Vagina (tissue), 2 donors: ENCODE results near the gene PADI1.

Experiments used
- CTCF ChIP-seq, 3 experiments: fragments of 450-650 bp in 2 of 3; fragments of 200-600 bp in 1 of 3; sonication (generic) in 1 of 3; IDR thresholded peaks; one replicate each; pipeline ENCODE4 v1.5.1; 2017 to 2019; ENCODE audit warnings: antibody characterized with exemption in 3 of 3, mild to moderate bottlenecking in 2 of 3, moderate library complexity in 2 of 3
- POLR2AphosphoS5 ChIP-seq, 2 donors: sonication (generic); formaldehyde crosslinking; IDR thresholded peaks; one replicate each; pipeline ENCODE4 v1.9.0; 2017; ENCODE audit warnings: antibody characterized with exemption in 2 of 2, mild to moderate bottlenecking in 2 of 2, low read depth in 1 of 2; ENCODE audit not compliant: insufficient read depth in 1 of 2

- TF ChIP-seq CTCF (IDR thresholded peaks at IDR 0.05): no peak
- TF ChIP-seq POLR2AphosphoS5 (IDR thresholded peaks at IDR 0.05; ENCODE audit: insufficient read depth in 1 of 2, low read depth in 1 of 2): no peak
Measured at GRCh38 chr1:17208546-17208945, 3.6 kb downstream of the PADI1 start.
